PC-3 (cell line): Measurements from ENCODE around the gene ASF1A. TPM values are rescaled to one million over a fixed set of nuclear protein-coding genes. Genes with fewer than 3 reads are reported as not detected.
"Not testable (repeated sequence)": the region's sequence is repeated elsewhere in the genome, so short reads cannot be mapped to it uniquely, and the experiment has no call there.

Experiments used
- ATAC-seq: fragments of 200-7000 bp; cut with Tn5 transposase; 2 replicates; pipeline ENCODE4 v1.9.1; 2020; ENCODE audit warnings: mild to moderate bottlenecking, moderate library complexity
- BruUV-seq: library from RNA; stranded (reverse); fragments of 400-500 nt; replicated peaks from 2 replicates; lab custom pipeline; 2021; lab: Mats Ljungman, UMichigan
- CTCF ChIA-PET: fragments of 300-600 bp; sonication (Branson Sonifier 250); formaldehyde crosslinking; loops from one replicate; lab custom pipeline; 2022; ENCODE audit warnings: antibody characterized with exemption; lab: Charles Lee
- POLR2A ChIA-PET: fragments of 300-600 bp; sonication (Branson Sonifier 250); formaldehyde crosslinking; loops from one replicate; lab custom pipeline; 2022; ENCODE audit warnings: antibody characterized with exemption; ENCODE audit not compliant: unreplicated experiment; lab: Charles Lee
- DNase-seq: peaks from one replicate; pipeline ENCODE4 v3.0.0-alpha.2; 2015
- H2AFZ ChIP-seq: fragments of 300-600 bp; sonication (generic); 2 replicates; pipeline ENCODE4 v1.6.0; 2016; ENCODE audit warnings: antibody characterized with exemption, low read length
- H3F3A ChIP-seq: fragments of 300-600 bp; sonication (generic); one replicate; pipeline ENCODE4 v1.6.0; 2017; ENCODE audit warnings: antibody characterized with exemption, low read length, control low read depth, mild to moderate bottlenecking; ENCODE audit not compliant: unreplicated experiment
- H3K27ac ChIP-seq: fragments of 300-600 bp; sonication (generic); 2 replicates; pipeline ENCODE4 v1.5.1; 2016; ENCODE audit warnings: mild to moderate bottlenecking, low read length
- H3K27me3 ChIP-seq: fragments of 300-600 bp; sonication (generic); 2 replicates; pipeline ENCODE4 v1.6.1; 2016; ENCODE audit warnings: low read length, mixed read lengths
- H3K36me3 ChIP-seq: fragments of 300-600 bp; sonication (generic); 2 replicates; pipeline ENCODE4 v1.6.1; 2016; ENCODE audit warnings: low read depth, mixed run types, low read length, mixed read lengths
- H3K4me1 ChIP-seq: fragments of 300-600 bp; sonication (generic); 2 replicates; pipeline ENCODE4 v1.5.1; 2016; ENCODE audit warnings: low read length; ENCODE audit not compliant: insufficient read depth
- H3K4me2 ChIP-seq: fragments of 300-600 bp; sonication (generic); 2 replicates; pipeline ENCODE4 v1.6.0; 2016; ENCODE audit warnings: low read length
- H3K4me3 ChIP-seq: fragments of 300-600 bp; sonication (generic); 2 replicates; pipeline ENCODE4 v1.5.1; 2016; ENCODE audit warnings: mild to moderate bottlenecking, low read length, mixed read lengths
- H3K79me2 ChIP-seq: fragments of 300-600 bp; sonication (generic); 2 replicates; pipeline ENCODE4 v1.6.1; 2017; ENCODE audit warnings: low read length, mixed read lengths
- H3K9ac ChIP-seq: fragments of 300-600 bp; sonication (generic); 2 replicates; pipeline ENCODE4 v1.6.0; 2016; ENCODE audit warnings: mild to moderate bottlenecking, low read length
- H3K9me2 ChIP-seq: fragments of 300-600 bp; sonication (generic); replicated peaks from 2 replicates; pipeline ENCODE4 v1.6.1; 2016; ENCODE audit warnings: mixed run types, low read length, mixed read lengths
- H3K9me3 ChIP-seq: fragments of 300-600 bp; sonication (generic); 2 replicates; pipeline ENCODE4 v1.6.1; 2016; ENCODE audit warnings: low read length, mixed read lengths
- H4K20me1 ChIP-seq: fragments of 300-600 bp; sonication (generic); 2 replicates; pipeline ENCODE4 v1.6.1; 2016; ENCODE audit warnings: low read length, mixed read lengths
- EZH2 ChIP-seq: fragments of 300-600 bp; sonication (generic); IDR thresholded peaks from one replicate; pipeline ENCODE4 v1.6.1; 2017; ENCODE audit warnings: antibody characterized with exemption, mild to moderate bottlenecking, low read length; ENCODE audit not compliant: unreplicated experiment
- EZH2phosphoT487 ChIP-seq: fragments of 300-600 bp; sonication (generic); IDR thresholded peaks from 2 replicates; pipeline ENCODE4 v1.6.1; 2018; ENCODE audit warnings: mild to moderate bottlenecking, antibody characterized with exemption, low read length, borderline replicate concordance
- intact Hi-C: fragments of 100-400 bp; cut with micrococcal nuclease; formaldehyde crosslinking; loops from 2 replicates; pipeline ENCODE4 v1.9.0; 2023
- total RNA-seq: library from RNA; depleted of rRNA; stranded (reverse); fragments of >200 nt; gene quantifications from 2 replicates; pipeline ENCODE4 v1.2.3, GENCODE V29; 2014
- TF ChIP-seq, protein P1 (sequence below): fragments of 300-600 bp; sonication (generic); conservative IDR thresholded peaks from 2 replicates; pipeline ENCODE4 v1.5.1; 2017; ENCODE audit warnings: antibody characterized with exemption, low read depth, mild to moderate bottlenecking, low read length

The ASF1A gene
- total RNA-seq, 1 experiment from 2014 or later = 25.0 TPM

DNA sequence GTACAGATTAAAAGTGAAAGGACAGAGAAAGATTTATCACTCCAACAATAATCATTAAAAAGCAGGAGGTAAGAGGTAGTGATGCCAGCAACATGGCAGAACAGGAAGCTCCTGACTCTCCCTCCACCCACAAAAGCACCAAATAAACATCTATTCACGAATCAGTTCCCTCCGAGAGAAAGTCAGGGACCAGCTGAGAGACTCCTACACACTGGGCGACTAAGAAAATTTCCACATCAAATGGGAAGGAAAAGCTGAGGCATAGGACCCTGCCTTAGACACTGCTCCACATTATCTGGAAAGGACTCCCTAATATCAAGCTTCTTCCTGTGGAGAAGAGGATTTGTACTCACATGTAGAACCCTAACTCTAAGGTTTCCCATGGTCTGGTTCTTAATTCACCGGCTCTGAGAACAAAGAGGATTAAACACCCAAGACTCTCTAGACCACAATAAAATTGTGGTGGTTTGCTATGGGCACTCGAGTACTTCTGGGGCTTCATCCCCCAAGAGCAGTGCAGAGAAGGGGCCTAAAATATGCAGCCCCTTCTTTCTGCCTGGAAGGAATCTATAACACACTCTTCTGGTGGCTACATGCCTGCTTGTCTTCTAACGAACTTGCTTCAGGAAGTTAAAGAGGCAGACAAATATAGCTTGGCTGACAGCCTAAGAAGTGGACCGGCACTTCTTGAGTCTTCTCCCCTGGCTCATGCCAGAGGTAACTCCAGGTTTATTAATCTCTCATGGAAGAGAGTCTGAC, 29.4 kb upstream of the ASF1A start:
- Histone ChIP-seq H3K27ac (no peak overlapping the region), H3K9me3 (no peaks in the 10 kb centered on the region), H2AFZ (no peak overlapping the region), H3F3A (no peaks in the 10 kb centered on the region), H3K4me3 (no peak overlapping the region), H3K9me2 (no peaks in the 10 kb centered on the region), H4K20me1 (no peaks in the 10 kb centered on the region), H3K4me1 (peaks cover 13% of the 10 kb centered on the region), H3K9ac (no peak overlapping the region), H3K27me3 (no peaks in the 10 kb centered on the region), H3K36me3 (no peaks in the 10 kb centered on the region), H3K4me2 (no peak overlapping the region), H3K79me2 (peaks cover 6% of the 10 kb centered on the region)
- intact Hi-C loops = no loop called here
- TF ChIP-seq EZH2phosphoT487 = no peak
- TF ChIP-seq, protein P1, sequence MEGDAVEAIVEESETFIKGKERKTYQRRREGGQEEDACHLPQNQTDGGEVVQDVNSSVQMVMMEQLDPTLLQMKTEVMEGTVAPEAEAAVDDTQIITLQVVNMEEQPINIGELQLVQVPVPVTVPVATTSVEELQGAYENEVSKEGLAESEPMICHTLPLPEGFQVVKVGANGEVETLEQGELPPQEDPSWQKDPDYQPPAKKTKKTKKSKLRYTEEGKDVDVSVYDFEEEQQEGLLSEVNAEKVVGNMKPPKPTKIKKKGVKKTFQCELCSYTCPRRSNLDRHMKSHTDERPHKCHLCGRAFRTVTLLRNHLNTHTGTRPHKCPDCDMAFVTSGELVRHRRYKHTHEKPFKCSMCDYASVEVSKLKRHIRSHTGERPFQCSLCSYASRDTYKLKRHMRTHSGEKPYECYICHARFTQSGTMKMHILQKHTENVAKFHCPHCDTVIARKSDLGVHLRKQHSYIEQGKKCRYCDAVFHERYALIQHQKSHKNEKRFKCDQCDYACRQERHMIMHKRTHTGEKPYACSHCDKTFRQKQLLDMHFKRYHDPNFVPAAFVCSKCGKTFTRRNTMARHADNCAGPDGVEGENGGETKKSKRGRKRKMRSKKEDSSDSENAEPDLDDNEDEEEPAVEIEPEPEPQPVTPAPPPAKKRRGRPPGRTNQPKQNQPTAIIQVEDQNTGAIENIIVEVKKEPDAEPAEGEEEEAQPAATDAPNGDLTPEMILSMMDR = no peak
- ChIA-PET POLR2A (no interaction called here), CTCF (no interaction called here)
- BruUV-seq = no TSS peak
- ATAC-seq (no peak), DNase-seq (no peak)

DNA sequence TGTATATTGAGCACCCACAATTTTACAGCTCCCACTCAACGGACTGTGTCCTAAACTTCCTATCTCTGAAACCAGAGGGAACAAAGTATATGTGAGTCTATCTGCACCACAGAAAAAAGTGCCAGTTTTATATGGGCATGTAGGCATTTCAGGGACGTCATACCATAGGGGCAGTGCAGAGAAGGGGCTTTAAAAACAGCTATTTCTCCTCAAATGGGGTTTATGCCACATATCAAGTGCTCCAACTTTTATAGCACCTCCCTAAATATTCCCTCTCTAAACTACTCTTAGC, 28.9 kb upstream of the ASF1A start:
- H3K36me3 ChIP-seq = no peaks in the 10 kb centered on the region
- POLR2A ChIA-PET = no interaction called here
- CTCF ChIA-PET = no interaction called here
- H4K20me1 ChIP-seq = no peaks in the 10 kb centered on the region
- no peak overlapping the region for H3K4me3 ChIP-seq
- ATAC-seq (no peak), DNase-seq (no peak)
- no peaks in the 10 kb centered on the region for H3F3A ChIP-seq
- BruUV-seq = no TSS peak
- H3K9me2 ChIP-seq = no peaks in the 10 kb centered on the region
- H3K27ac ChIP-seq = no peak overlapping the region
- no peak overlapping the region for H3K9ac ChIP-seq
- TF ChIP-seq EZH2 (no peak), EZH2phosphoT487 (no peak)
- TF ChIP-seq, protein P1 = no peak
- H3K4me2 ChIP-seq = no peak overlapping the region
- intact Hi-C loops = no loop called here
- H3K9me3 ChIP-seq = no peaks in the 10 kb centered on the region
- H3K79me2 ChIP-seq = peaks cover 10% of the 10 kb centered on the region
- no peak overlapping the region for H2AFZ ChIP-seq
- H3K4me1 ChIP-seq = peaks cover 18% of the 10 kb centered on the region
- no peaks in the 10 kb centered on the region for H3K27me3 ChIP-seq

DNA sequence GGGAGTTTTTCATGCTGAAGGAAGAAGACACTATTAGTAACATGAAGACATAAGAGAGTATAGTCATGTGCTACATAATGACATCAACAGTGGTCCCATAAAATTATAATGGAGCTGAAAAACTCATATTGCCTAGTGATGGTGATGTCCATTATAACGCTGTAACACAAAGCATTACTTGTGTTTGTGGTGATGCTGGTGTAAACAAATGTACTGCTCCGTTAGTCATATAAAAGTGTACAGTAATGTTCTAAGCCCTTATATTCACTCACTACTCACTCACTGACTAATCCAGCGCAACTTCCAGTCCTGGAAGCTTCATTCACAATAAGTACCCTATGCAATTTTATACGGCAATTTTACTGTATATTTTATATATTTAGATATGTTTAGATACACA, 26.8 kb upstream of the ASF1A start:
- Histone ChIP-seq H3K79me2 (peaks cover 26% of the 10 kb centered on the region), H3K27ac (peak overlapping the region; percentile 95), H3K9ac (peak overlapping the region; percentile 53), H3F3A (no peaks in the 10 kb centered on the region), H2AFZ (no peak overlapping the region), H3K36me3 (no peaks in the 10 kb centered on the region), H3K27me3 (no peaks in the 10 kb centered on the region), H3K9me2 (no peaks in the 10 kb centered on the region), H3K9me3 (no peaks in the 10 kb centered on the region), H3K4me2 (peak overlapping the region; percentile 24; the same call in 1 of the 2 replicates), H4K20me1 (no peaks in the 10 kb centered on the region), H3K4me3 (no peak overlapping the region), H3K4me1 (peaks cover 21% of the 10 kb centered on the region)
- ATAC-seq = peak; percentile 94
- no TSS peak for BruUV-seq
- POLR2A ChIA-PET = interaction anchor here (0.5 to 0.6 kb wide), 2 partner anchors 77 to 213 kb away, joined by 3 read pairs; no protein-coding TSS in a partner anchor
- CTCF ChIA-PET = no interaction called here
- TF ChIP-seq EZH2 = no peak
- TF ChIP-seq, protein P1 = no peak
- TF ChIP-seq EZH2phosphoT487 = no peak
- intact Hi-C loops = loop anchor here (1.0 kb wide), 2 partner anchors 9 to 257 kb away; no protein-coding TSS in a partner anchor
- DNase-seq = peak; percentile 85

DNA sequence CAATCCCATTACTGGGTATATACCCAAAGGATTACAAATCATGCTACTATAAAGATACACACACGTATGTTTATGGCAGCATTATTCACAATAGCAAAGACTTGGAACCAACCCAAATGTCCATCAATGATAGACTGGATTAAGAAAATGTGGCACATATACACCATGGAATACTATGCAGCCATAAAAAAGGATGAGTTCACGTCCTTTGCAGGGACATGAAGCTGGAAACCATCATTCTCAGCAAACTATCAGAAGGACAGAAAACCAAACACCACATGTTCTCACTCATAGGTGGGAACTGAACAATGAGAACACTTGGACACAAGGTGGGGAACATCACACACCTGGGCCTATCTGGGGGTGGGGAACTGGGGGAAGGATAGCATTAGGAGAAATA, 25.1 kb upstream of the ASF1A start:
- H2AFZ ChIP-seq, intact Hi-C loops, H3K9me3 ChIP-seq, DNase-seq, POLR2A ChIA-PET, CTCF ChIA-PET, H3K27me3 ChIP-seq, H3K9ac ChIP-seq, H4K20me1 ChIP-seq, ATAC-seq, BruUV-seq, H3K4me2 ChIP-seq, H3F3A ChIP-seq, H3K9me2 ChIP-seq, H3K27ac ChIP-seq, H3K36me3 ChIP-seq, H3K4me3 ChIP-seq: not testable (repeated sequence)
- Histone ChIP-seq H3K79me2 (peaks cover 31% of the 10 kb centered on the region), H3K4me1 (peaks cover 26% of the 10 kb centered on the region)
